ENCODE results near the gene ABL1.

The ABL1 gene

GRCh38 chr9:130888146-130888885, 53.3 kb downstream of the ABL1 start:
- TF ChIP-seq CTCF (IDR thresholded peaks at IDR 0.05; ENCODE audit: extremely low read depth, insufficient read depth, missing control alignments): no peak
- in situ Hi-C loops (cut with MboI; ENCODE audit: low pct_unique_long_range_greater_than_20kb, low sequenced_read_pairs, unreplicated experiment): no loop called here
- no peak for DNase-seq (ENCODE audit: low spot score)

GRCh38 chr9:130890124-130890523, 55.1 kb downstream of the ABL1 start:
- in situ Hi-C loops (cut with MboI; ENCODE audit: low pct_unique_long_range_greater_than_20kb, low sequenced_read_pairs, unreplicated experiment): no loop called here
- no peak for DNase-seq (ENCODE audit: low spot score)
- no peak for TF ChIP-seq CTCF (IDR thresholded peaks at IDR 0.05; ENCODE audit: extremely low read depth, insufficient read depth, missing control alignments)

GRCh38 chr9:130890870-130891687, 56.0 kb downstream of the ABL1 start:
- in situ Hi-C loops (cut with MboI; ENCODE audit: low pct_unique_long_range_greater_than_20kb, low sequenced_read_pairs, unreplicated experiment): no loop called here
- no peak for DNase-seq (ENCODE audit: low spot score)
- no peak for TF ChIP-seq CTCF (IDR thresholded peaks at IDR 0.05; ENCODE audit: extremely low read depth, insufficient read depth, missing control alignments)

- DNase-seq (ENCODE audit: low spot score): no peak
- in situ Hi-C loops (cut with MboI; ENCODE audit: low pct_unique_long_range_greater_than_20kb, low sequenced_read_pairs, unreplicated experiment): no loop called here
- no peak for TF ChIP-seq CTCF (IDR thresholded peaks at IDR 0.05; ENCODE audit: extremely low read depth, insufficient read depth, missing control alignments)
Observed at GRCh38 chr9:130891688-130892476, 56.8 kb downstream of the ABL1 start.

- no peak for DNase-seq (ENCODE audit: low spot score)
- no peak for TF ChIP-seq CTCF (IDR thresholded peaks at IDR 0.05; ENCODE audit: extremely low read depth, insufficient read depth, missing control alignments)
- in situ Hi-C loops (cut with MboI; ENCODE audit: low pct_unique_long_range_greater_than_20kb, low sequenced_read_pairs, unreplicated experiment): no loop called here
Observed at GRCh38 chr9:130892477-130893304, 57.6 kb downstream of the ABL1 start.

Data from GM13977 (cell line).